Mesenchymal stem cell (in vitro differentiated cells and primary cell): ENCODE data around the gene APBB1IP.
A peak's percentile ranks its signal among the peaks of the same experiment; 100 is the strongest.
"Not testable (repeated sequence)": the region's sequence is repeated elsewhere in the genome, so short reads cannot be mapped to it uniquely, and the experiment has no call there.

Experiments
- DNase-seq: peaks from one replicate; pipeline ENCODE4 v3.0.0-alpha.2; 2013
- H2AFZ ChIP-seq: one replicate; pipeline ENCODE4 v1.6.1; 2013; ENCODE audit warnings: low read depth, mild to moderate bottlenecking, control low read depth, inconsistent platforms, low read length, moderate library complexity
- H2AK5ac ChIP-seq: 2 replicates; pipeline ENCODE4 v1.6.1; 2013; ENCODE audit warnings: low read length, moderate library complexity, mild to moderate bottlenecking, inconsistent platforms; ENCODE audit not compliant: severe bottlenecking
- H2BK120ac ChIP-seq: one replicate; pipeline ENCODE4 v1.6.1; 2013; ENCODE audit warnings: low read depth, mild to moderate bottlenecking, inconsistent platforms, low read length, moderate library complexity
- H2BK12ac ChIP-seq, 2 experiments: one replicate each; pipeline ENCODE4 v1.6.1; 2013; ENCODE audit warnings: inconsistent platforms in 2 of 2, low read length in 2 of 2, mild to moderate bottlenecking in 2 of 2, moderate library complexity in 2 of 2, control low read depth in 1 of 2
- H2BK15ac ChIP-seq: one replicate; pipeline ENCODE4 v1.6.1; 2013; ENCODE audit warnings: mild to moderate bottlenecking, low read depth, inconsistent platforms; ENCODE audit not compliant: poor library complexity, severe bottlenecking
- H2BK5ac ChIP-seq: 2 replicates; pipeline ENCODE4 v1.6.1; 2013; ENCODE audit warnings: low read depth, mild to moderate bottlenecking, low read length, control low read depth, inconsistent platforms; ENCODE audit not compliant: poor library complexity, severe bottlenecking
- H3K14ac ChIP-seq, 2 experiments: one replicate each; pipeline ENCODE4 v1.6.1; 2013; ENCODE audit warnings: inconsistent platforms in 2 of 2, low read length in 2 of 2, control low read depth in 1 of 2, mild to moderate bottlenecking in 1 of 2, moderate library complexity in 1 of 2
- H3K18ac ChIP-seq, 2 experiments: one replicate each; pipeline ENCODE4 v1.6.1; 2013; ENCODE audit warnings: inconsistent platforms in 2 of 2, low read length in 2 of 2, control low read depth in 1 of 2, low read depth in 1 of 2, mild to moderate bottlenecking in 1 of 2
- H3K23ac ChIP-seq, 2 experiments: one replicate each; pipeline ENCODE4 v1.6.1; 2013; ENCODE audit warnings: inconsistent platforms in 2 of 2, low read length in 2 of 2, mild to moderate bottlenecking in 2 of 2, moderate library complexity in 2 of 2, control low read depth in 1 of 2
- H3K27ac ChIP-seq: 2 replicates; pipeline ENCODE4 v1.5.1; 2013; ENCODE audit warnings: mild to moderate bottlenecking, moderate library complexity, low read length, control low read depth, inconsistent platforms; ENCODE audit not compliant: poor library complexity, severe bottlenecking
- H3K27me3 ChIP-seq, 2 experiments: 2 replicates each; pipeline versions ENCODE4 v1.6.1 to v1.7.0; 2013; ENCODE audit warnings: low read length in 2 of 2, mild to moderate bottlenecking in 2 of 2, moderate library complexity in 2 of 2, control low read depth in 1 of 2, inconsistent platforms in 1 of 2; ENCODE audit not compliant: control insufficient read depth in 1 of 2, insufficient read depth in 1 of 2
- H3K36me3 ChIP-seq, 2 experiments: 2 replicates each; pipeline versions ENCODE4 v1.6.1 to v1.7.0; 2013; ENCODE audit warnings: low read length in 2 of 2, control low read depth in 1 of 2, inconsistent platforms in 1 of 2, low read depth in 1 of 2, mild to moderate bottlenecking in 1 of 2; ENCODE audit not compliant: insufficient read depth in 2 of 2, control insufficient read depth in 1 of 2
- H3K4ac ChIP-seq, 2 experiments: one replicate each; pipeline ENCODE4 v1.6.1; 2013; ENCODE audit warnings: inconsistent platforms in 2 of 2, low read length in 2 of 2, mild to moderate bottlenecking in 2 of 2, moderate library complexity in 2 of 2, control low read depth in 1 of 2, low read depth in 1 of 2
- H3K4me1 ChIP-seq: 2 replicates; pipeline ENCODE4 v1.6.1; 2013; ENCODE audit warnings: low read depth, low read length, control low read depth; ENCODE audit not compliant: control insufficient read depth, insufficient read depth
- H3K4me2 ChIP-seq: 2 replicates; pipeline ENCODE4 v1.6.1; 2013; ENCODE audit warnings: low read length, mild to moderate bottlenecking, inconsistent platforms; ENCODE audit not compliant: poor library complexity, severe bottlenecking
- H3K4me3 ChIP-seq, 2 experiments: 2 replicates each; pipeline versions ENCODE4 v1.5.1 to v1.7.0; 2013; ENCODE audit warnings: low read length in 2 of 2, mild to moderate bottlenecking in 2 of 2, control low read depth in 1 of 2, low read depth in 1 of 2; ENCODE audit not compliant: insufficient read depth in 1 of 2
- H3K79me1 ChIP-seq: replicated peaks from 2 replicates; pipeline ENCODE4 v1.6.1; 2013; ENCODE audit warnings: mild to moderate bottlenecking, control low read depth, low read length, inconsistent platforms; ENCODE audit not compliant: poor library complexity, severe bottlenecking
- H3K9ac ChIP-seq: 2 replicates; pipeline ENCODE4 v1.7.0; 2013; ENCODE audit warnings: mild to moderate bottlenecking, low read length, moderate library complexity
- H3K9me3 ChIP-seq: 2 replicates; pipeline ENCODE4 v1.7.0; 2013; ENCODE audit warnings: mild to moderate bottlenecking, low read length; ENCODE audit not compliant: control insufficient read depth
- H4K8ac ChIP-seq: one replicate; pipeline ENCODE4 v1.6.1; 2013; ENCODE audit warnings: inconsistent platforms, mild to moderate bottlenecking, low read length, moderate library complexity
- H4K91ac ChIP-seq: one replicate; pipeline ENCODE4 v1.6.1; 2013; ENCODE audit warnings: mild to moderate bottlenecking, low read length, inconsistent platforms
- WGBS: methylation state at CpG from one replicate; pipeline ENCODE4 v1.1.7; 2013; ENCODE audit warnings: mixed read lengths; 5-methylcytosine and 5-hydroxymethylcytosine counted together

The APBB1IP gene

GRCh38 chr10:26573674-26574073, 135.5 kb downstream of the APBB1IP start:
- H3K27ac ChIP-seq, result no peak overlapping the region
- no peak overlapping the region for H2BK15ac ChIP-seq
- H3K4me2 ChIP-seq, result no peak overlapping the region
- no peaks in the 10 kb centered on the region for H3K27me3 ChIP-seq
- H3K9me3 ChIP-seq, result peaks cover 13% of the 10 kb centered on the region
- H2AK5ac ChIP-seq, result no peak overlapping the region
- H2AFZ ChIP-seq, result no peak overlapping the region
- H2BK5ac ChIP-seq, result no peak overlapping the region
- H3K14ac ChIP-seq, result no peak overlapping the region
- no peak overlapping the region for H2BK12ac ChIP-seq
- no peak overlapping the region for H3K18ac ChIP-seq
- H2BK120ac ChIP-seq, result no peak overlapping the region
- no peak overlapping the region for H3K4me3 ChIP-seq
- no peak for DNase-seq
- H3K4me1 ChIP-seq, result no peaks in the 10 kb centered on the region
- no peaks in the 10 kb centered on the region for H3K79me1 ChIP-seq
- no peak overlapping the region for H3K4ac ChIP-seq
- no peak overlapping the region for H3K23ac ChIP-seq
- H3K36me3 ChIP-seq, result peaks cover 0 to 35% of the 10 kb centered on the region in 2 experiments
- no peak overlapping the region for H3K9ac ChIP-seq
- no peak overlapping the region for H4K91ac ChIP-seq
- no peak overlapping the region for H4K8ac ChIP-seq
- 15% methylated on average over 1 of the region's 2 CpGs for WGBS

DNA sequence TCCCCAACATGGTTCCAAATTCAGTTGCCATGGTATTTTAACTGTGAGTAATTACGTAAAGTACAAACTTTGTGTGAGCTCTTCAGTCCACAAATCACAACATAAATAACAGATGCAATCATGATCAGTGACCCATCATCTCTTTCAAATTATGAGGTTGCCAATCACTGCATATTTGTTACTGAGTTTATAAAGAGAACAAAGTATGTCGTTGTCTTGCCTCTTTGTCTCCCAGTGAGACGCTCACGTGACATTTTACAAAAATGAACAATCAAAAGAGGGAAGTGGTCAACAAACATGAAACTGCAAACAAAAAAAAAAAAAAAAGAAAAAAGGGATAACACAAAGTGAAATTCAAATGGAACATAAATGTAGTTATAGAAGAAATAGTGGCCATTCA, 136.6 kb downstream of the APBB1IP start:
- Histone ChIP-seq H3K79me1 (no peaks in the 10 kb centered on the region), H3K4ac (no peak overlapping the region), H2BK5ac (no peak overlapping the region), H3K27ac (no peak overlapping the region), H2AFZ (no peak overlapping the region), H2BK12ac (no peak overlapping the region), H3K23ac (no peak overlapping the region), H3K4me2 (no peak overlapping the region), H4K8ac (no peak overlapping the region), H3K4me1 (no peaks in the 10 kb centered on the region), H4K91ac (no peak overlapping the region), H2BK15ac (no peak overlapping the region), H3K18ac (no peak overlapping the region), H3K14ac (no peak overlapping the region), H2BK120ac (no peak overlapping the region), H3K27me3 (no peaks in the 10 kb centered on the region), H3K9me3 (peaks cover 13% of the 10 kb centered on the region), H3K4me3 (no peak overlapping the region), H3K36me3 (peaks cover 0 to 26% of the 10 kb centered on the region in 2 experiments), H3K9ac (no peak overlapping the region), H2AK5ac (no peak overlapping the region)
- 88% methylated on average over 2 of the region's 4 CpGs for WGBS
- DNase-seq, result no peak

DNA sequence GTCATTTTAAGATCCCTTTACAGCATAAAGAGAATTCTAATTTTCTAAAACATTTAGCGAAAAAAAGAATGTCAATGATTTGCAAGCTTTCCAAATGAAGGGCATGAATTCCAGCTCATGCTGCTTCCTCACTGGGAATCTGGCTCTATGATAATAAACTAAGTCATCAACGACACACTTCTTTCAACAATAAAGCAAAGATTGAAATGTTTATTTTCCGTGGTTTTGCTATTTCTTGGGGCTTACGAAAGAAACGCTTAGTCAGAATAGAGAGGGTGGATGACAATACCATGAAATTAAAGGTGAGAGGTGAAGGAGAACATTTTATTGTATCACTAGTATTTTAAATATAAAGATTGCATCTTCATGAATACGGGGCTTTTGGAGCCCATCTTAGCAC, 140.2 kb downstream of the APBB1IP start:
- H2AFZ ChIP-seq, H3K36me3 ChIP-seq, DNase-seq, H3K18ac ChIP-seq, H3K4me1 ChIP-seq, H2BK5ac ChIP-seq, H2AK5ac ChIP-seq, H3K14ac ChIP-seq, H2BK15ac ChIP-seq, H4K8ac ChIP-seq, H3K27ac ChIP-seq, H3K9me3 ChIP-seq, H3K4me2 ChIP-seq, H3K79me1 ChIP-seq, H3K4me3 ChIP-seq, H3K9ac ChIP-seq, H2BK12ac ChIP-seq, H2BK120ac ChIP-seq, H3K23ac ChIP-seq, H4K91ac ChIP-seq, H3K27me3 ChIP-seq, H3K4ac ChIP-seq: not testable (repeated sequence)
- 92% methylated on average over 3 of the region's 6 CpGs for WGBS

- no peak overlapping the region for H2BK15ac ChIP-seq
- no peak overlapping the region for H2BK5ac ChIP-seq
- peaks cover 0 to 3% of the 10 kb centered on the region in 2 experiments for H3K27me3 ChIP-seq
- H3K79me1 ChIP-seq, result no peaks in the 10 kb centered on the region
- no peaks in the 10 kb centered on the region for H3K4me1 ChIP-seq
- H3K23ac ChIP-seq, result no peak overlapping the region
- no peaks in the 10 kb centered on the region for H3K9me3 ChIP-seq
- H2BK12ac ChIP-seq, result no peak overlapping the region
- DNase-seq, result no peak
- H4K8ac ChIP-seq, result no peak overlapping the region
- no peak overlapping the region for H3K4me3 ChIP-seq
- H3K36me3 ChIP-seq, result no peaks in the 10 kb centered on the region
- H3K4ac ChIP-seq, result no peak overlapping the region
- no peak overlapping the region for H4K91ac ChIP-seq
- no peak overlapping the region for H2BK120ac ChIP-seq
- peak overlapping the region; percentile 42 for H2AFZ ChIP-seq
- no peak overlapping the region for H3K4me2 ChIP-seq
- H3K18ac ChIP-seq, result no peak overlapping the region
- H3K9ac ChIP-seq, result no peak overlapping the region
- no peak overlapping the region for H3K27ac ChIP-seq
- no peak overlapping the region for H2AK5ac ChIP-seq
- WGBS, result 89% methylated on average over 26 of the region's 26 CpGs
- no peak overlapping the region for H3K14ac ChIP-seq
Measured at GRCh38 chr10:26579256-26580063, 141.3 kb downstream of the APBB1IP start.
